Kidney (tissue), 14 donors: ENCODE measurements around the gene ZKSCAN1. TPM values are rescaled to one million over a fixed set of nuclear protein-coding genes. Genes with fewer than 3 reads are reported as not detected.

Source experiments
- DNase-seq, 5 donors: peaks; one replicate each; pipeline ENCODE4 v3.0.0-alpha.2; 2013 to 2020
- FAIRE-seq: peaks from 2 replicates; lab custom pipeline; 2012; peaks lifted over from hg19 to GRCh38; lab: Jason Lieb, UNC
- H3K27ac ChIP-seq, 2 donors: one replicate each; pipeline ENCODE4 v1.7.0; 2013; ENCODE audit warnings: low read depth in 2 of 2, low read length in 2 of 2, inconsistent platforms in 1 of 2
- H3K27me3 ChIP-seq: one replicate; pipeline ENCODE4 v1.7.1; 2013; ENCODE audit warnings: low read length, inconsistent platforms; ENCODE audit not compliant: control insufficient read depth, insufficient read depth
- H3K36me3 ChIP-seq, 3 donors: one replicate each; pipeline versions ENCODE4 v1.7.0 to v1.7.1; 2013; ENCODE audit warnings: low read length in 3 of 3, control low read depth in 1 of 3, inconsistent platforms in 1 of 3; ENCODE audit not compliant: insufficient read depth in 3 of 3, control insufficient read depth in 2 of 3
- H3K4me1 ChIP-seq, 3 donors: one replicate each; pipeline versions ENCODE4 v1.7.0 to v1.7.1; 2013; ENCODE audit warnings: low read length in 3 of 3, inconsistent platforms in 1 of 3, low read depth in 1 of 3; ENCODE audit not compliant: control insufficient read depth in 2 of 3, insufficient read depth in 2 of 3
- H3K4me3 ChIP-seq, 3 donors: one replicate each; pipeline versions ENCODE4 v1.7.0 to v1.8.1; 2013; ENCODE audit warnings: low read length in 3 of 3, control low read depth in 1 of 3, inconsistent platforms in 1 of 3
- H3K9ac ChIP-seq, 3 donors: one replicate each; pipeline versions ENCODE4 v1.7.0 to v1.7.1; 2013; ENCODE audit warnings: low read length in 3 of 3, control low read depth in 1 of 3, inconsistent platforms in 1 of 3
- H3K9me3 ChIP-seq, 3 donors: one replicate each; pipeline versions ENCODE4 v1.7.0 to v1.7.1; 2013; ENCODE audit warnings: low read length in 3 of 3, control low read depth in 1 of 3, inconsistent platforms in 1 of 3; ENCODE audit not compliant: control insufficient read depth in 2 of 3, insufficient read depth in 1 of 3
- intact Hi-C: fragments of 100-400 bp; cut with DNase I; formaldehyde crosslinking; loops from one replicate; pipeline ENCODE4 v1.11.1; 2022
- polyA plus RNA-seq: library from polyadenylated mRNA; stranded (reverse); fragments of 350-450 nt; fragmentation: Illumina TruSeq; extraction: RNeasy Lipid Tissue Mini Kit (QIAGEN cat#74804); gene quantifications from one replicate; pipeline ENCODE4 v1.2.3, GENCODE V29; 2014; ENCODE audit warnings: low read depth, low replicate concordance; ENCODE audit not compliant: insufficient read depth
- total RNA-seq: library from RNA; stranded (reverse); fragmentation: NEBNext Ultra II Directional; extraction: Animal tissue kit (Norgen Biotek cat#: 25700); gene quantifications from one replicate; pipeline ENCODE4 v1.2.1, GENCODE V29; 2021
- TF ChIP-seq, protein P1 (sequence below): IDR thresholded peaks from 3 replicates; pipeline ENCODE4 v1.5.1; 2012; ENCODE audit warnings: mild to moderate bottlenecking, moderate library complexity, borderline replicate concordance; ENCODE audit not compliant: insufficient read depth; ENCODE audit errors: extremely low read depth
- donor health status: control.
- donor health status: control.
- donor health status: control.
- donor health status: control.
- donor health status: control.
- donor health status: DM: yes; HTN: yes; CAD: no.
- donor health status: Normal renal cell carcinoma (clear cell type).

The ZKSCAN1 gene
- total and polyA plus RNA-seq, 2 donors from 2014 or later: 7.7 to 76.6 TPM

- Histone ChIP-seq H3K36me3 (peaks cover 0 to 14% (median 5%) of the 10 kb centered on the region in 3 donors), H3K27ac (no peak overlapping the region), H3K9me3 (no peaks in the 10 kb centered on the region), H3K9ac (no peak overlapping the region), H3K4me1 (peaks cover 0 to 16% (median 0%) of the 10 kb centered on the region in 3 donors), H3K27me3 (no peaks in the 10 kb centered on the region), H3K4me3 (no peak overlapping the region)
- FAIRE-seq (no peak), DNase-seq (peak in 4 of 5 donors; percentile 9 to 78 (median 44))
- intact Hi-C loops: no loop called here
- TF ChIP-seq, protein P1, sequence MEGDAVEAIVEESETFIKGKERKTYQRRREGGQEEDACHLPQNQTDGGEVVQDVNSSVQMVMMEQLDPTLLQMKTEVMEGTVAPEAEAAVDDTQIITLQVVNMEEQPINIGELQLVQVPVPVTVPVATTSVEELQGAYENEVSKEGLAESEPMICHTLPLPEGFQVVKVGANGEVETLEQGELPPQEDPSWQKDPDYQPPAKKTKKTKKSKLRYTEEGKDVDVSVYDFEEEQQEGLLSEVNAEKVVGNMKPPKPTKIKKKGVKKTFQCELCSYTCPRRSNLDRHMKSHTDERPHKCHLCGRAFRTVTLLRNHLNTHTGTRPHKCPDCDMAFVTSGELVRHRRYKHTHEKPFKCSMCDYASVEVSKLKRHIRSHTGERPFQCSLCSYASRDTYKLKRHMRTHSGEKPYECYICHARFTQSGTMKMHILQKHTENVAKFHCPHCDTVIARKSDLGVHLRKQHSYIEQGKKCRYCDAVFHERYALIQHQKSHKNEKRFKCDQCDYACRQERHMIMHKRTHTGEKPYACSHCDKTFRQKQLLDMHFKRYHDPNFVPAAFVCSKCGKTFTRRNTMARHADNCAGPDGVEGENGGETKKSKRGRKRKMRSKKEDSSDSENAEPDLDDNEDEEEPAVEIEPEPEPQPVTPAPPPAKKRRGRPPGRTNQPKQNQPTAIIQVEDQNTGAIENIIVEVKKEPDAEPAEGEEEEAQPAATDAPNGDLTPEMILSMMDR: peak; percentile 34
Observed at GRCh38 chr7:100053215-100053614, 37.8 kb downstream of the ZKSCAN1 start.

DNA sequence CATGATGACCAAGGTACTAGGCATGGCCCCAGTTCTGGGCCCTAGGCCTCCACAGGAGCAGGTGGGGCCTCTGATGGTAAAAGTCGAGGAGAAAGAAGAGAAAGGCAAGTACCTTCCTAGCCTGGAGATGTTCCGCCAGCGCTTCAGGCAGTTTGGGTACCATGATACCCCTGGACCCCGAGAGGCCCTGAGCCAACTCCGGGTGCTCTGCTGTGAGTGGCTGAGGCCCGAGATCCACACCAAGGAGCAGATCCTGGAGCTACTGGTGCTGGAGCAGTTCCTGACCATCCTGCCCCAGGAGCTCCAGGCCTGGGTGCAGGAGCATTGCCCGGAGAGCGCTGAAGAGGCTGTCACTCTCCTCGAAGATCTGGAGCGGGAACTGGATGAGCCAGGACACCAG, 41.6 kb downstream of the ZKSCAN1 start:
- Histone ChIP-seq H3K9me3 (no peaks in the 10 kb centered on the region), H3K4me1 (no peaks in the 10 kb centered on the region), H3K9ac (no peak overlapping the region), H3K4me3 (no peak overlapping the region), H3K27ac (no peak overlapping the region), H3K27me3 (no peaks in the 10 kb centered on the region), H3K36me3 (peaks cover 8 to 34% (median 18%) of the 10 kb centered on the region in 3 donors)
- intact Hi-C loops: no loop called here
- FAIRE-seq (no peak), DNase-seq (peak in 1 of 5 donors; percentile 33)
- TF ChIP-seq, protein P1: no peak

DNA sequence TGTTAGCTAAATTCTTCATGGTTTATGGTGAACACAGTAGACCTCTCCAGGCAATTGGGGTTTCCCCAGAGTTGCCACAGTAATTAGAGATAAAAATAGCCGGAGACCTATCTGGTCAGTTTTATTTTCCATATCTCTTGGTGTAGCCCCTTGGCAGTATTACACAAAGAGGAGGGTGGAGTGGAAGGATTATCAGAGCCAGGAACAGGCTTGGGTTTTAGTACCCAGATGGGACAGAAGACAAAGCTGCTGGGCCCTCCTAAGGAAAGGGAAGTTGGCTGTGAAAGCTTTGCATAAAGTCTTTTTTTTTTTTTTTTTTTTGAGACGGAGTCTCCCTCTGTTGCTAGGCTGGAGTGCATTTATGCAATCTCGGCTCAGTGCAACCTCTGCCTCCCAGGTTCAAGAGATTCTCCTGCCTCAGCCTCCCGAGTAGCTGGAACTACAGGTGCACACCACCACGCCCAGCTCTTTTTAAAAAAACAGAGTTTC, 43.9 kb downstream of the ZKSCAN1 start:
- DNase-seq: no peak
- FAIRE-seq: no peak
- Histone ChIP-seq H3K27me3 (no peaks in the 10 kb centered on the region), H3K36me3 (peaks cover 13 to 45% (median 26%) of the 10 kb centered on the region in 3 donors), H3K9me3 (no peaks in the 10 kb centered on the region), H3K9ac (no peak overlapping the region), H3K4me1 (no peaks in the 10 kb centered on the region), H3K27ac (no peak overlapping the region), H3K4me3 (no peak overlapping the region)
- TF ChIP-seq, protein P1: no peak
- intact Hi-C loops: no loop called here
